GM19455 (cell line): ENCODE measurements around the gene TRAF2.
A peak's percentile ranks its signal among the peaks of the same experiment; 100 is the strongest.
"Not testable (repeated sequence)": the region's sequence is repeated elsewhere in the genome, so short reads cannot be mapped to it uniquely, and the experiment has no call there.

Experiments used
- ATAC-seq: cut with Tn5 transposase; IDR thresholded peaks from one replicate; pipeline ENCODE4 v1.9.1; 2021; ENCODE audit not compliant: unreplicated experiment

The TRAF2 gene

GRCh38 chr9:136882109-136882946 lies 4.0 kb upstream of the TRAF2 start:
- no peak for ATAC-seq

DNA sequence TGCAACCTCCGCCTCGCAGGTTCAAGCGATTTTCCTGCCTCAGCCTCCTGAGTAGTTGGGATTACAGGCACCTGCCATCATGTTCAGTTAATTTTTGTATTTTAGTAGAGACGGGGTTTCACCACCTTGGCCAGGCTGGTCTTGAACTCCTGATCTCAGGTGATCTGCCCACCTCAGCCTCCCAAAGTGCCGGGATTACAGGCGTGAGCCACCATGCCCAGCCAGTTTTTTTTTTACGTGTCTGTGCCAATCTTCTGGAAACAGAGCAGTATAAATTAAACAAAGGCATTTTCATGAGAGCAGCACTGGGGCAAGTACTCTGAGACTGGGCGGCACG lies 3.4 kb upstream of the TRAF2 start:
- not testable (repeated sequence) for ATAC-seq

GRCh38 chr9:136883670-136884069 lies 2.6 kb upstream of the TRAF2 start:
- not testable (repeated sequence) for ATAC-seq

- ATAC-seq, result peak; percentile 24
Observed at GRCh38 chr9:136886610-136887597, 588 bp downstream of the TRAF2 start.

DNA sequence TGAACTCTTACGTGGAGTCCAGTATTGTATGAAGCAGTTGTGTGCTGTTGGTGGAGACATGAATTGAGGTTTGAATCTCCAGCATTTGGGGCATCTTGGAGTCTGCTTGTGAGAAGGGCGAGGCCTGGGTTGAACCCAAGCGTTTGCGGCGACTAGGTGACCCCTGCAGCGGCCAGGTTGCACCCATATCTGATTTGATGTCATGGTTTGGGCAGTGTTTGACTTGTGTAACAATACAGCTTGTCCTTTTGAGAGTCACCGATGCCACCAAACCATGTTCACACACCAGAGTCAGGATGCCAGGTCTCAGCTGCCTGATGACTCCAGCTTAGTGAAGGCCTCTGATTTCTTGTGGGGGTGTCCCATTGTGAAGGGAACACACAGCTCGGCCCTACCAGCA lies 2.1 kb downstream of the TRAF2 start:
- no peak for ATAC-seq

GRCh38 chr9:136889858-136890257 lies 3.5 kb downstream of the TRAF2 start:
- no peak for ATAC-seq

- no peak for ATAC-seq
Observed at GRCh38 chr9:136890661-136891060, 4.3 kb downstream of the TRAF2 start.

GRCh38 chr9:136896027-136896426 lies 9.7 kb downstream of the TRAF2 start:
- no peak for ATAC-seq

DNA sequence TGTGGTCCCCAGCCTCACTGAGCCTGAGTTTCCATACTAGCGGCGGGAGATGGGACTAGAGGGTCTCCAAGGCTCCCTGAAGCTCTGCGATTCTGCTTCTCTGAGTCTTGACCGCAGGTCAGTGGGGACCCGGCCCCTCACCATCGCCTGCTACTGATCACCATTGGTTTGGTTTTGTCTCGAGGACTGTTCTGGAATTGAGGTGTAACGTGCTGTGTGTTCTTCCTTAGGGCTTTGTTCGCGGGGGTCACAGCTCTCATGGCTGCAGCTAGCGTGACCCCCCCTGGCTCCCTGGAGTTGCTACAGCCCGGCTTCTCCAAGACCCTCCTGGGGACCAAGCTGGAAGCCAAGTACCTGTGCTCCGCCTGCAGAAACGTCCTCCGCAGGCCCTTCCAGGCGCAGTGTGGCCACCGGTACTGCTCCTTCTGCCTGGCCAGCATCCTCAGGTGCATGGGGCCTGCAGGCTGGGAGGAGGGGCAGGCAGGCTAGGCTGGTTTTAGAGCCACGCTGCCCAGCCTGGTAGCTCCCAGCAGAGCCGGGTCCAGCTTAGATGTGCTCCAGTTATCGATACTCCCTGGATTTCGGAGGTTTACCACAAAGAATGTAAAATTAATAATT lies 12.3 kb downstream of the TRAF2 start:
- ATAC-seq, result no peak

- no peak for ATAC-seq
Observed at GRCh38 chr9:136899196-136899595, 12.9 kb downstream of the TRAF2 start.

DNA sequence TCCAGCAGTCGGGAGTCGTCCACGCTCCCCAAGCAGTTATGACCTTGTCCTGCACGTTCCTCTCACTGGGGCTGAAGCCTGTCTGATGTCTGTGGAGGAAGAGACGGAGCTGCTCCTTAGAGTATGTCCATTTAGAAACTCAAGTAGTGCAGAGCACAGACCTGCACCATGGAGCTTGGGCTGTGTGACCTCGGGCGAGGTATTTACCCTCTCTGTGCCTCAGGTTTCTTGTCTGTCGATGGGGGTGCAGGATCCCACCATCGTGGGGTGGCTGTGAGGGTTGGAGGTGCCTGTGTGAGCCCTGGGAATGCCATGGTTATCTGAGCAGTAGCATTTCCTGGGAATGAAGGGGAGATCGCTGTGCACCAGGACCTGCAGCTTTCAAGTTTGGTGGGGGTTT lies 14.2 kb downstream of the TRAF2 start:
- ATAC-seq, result no peak

- ATAC-seq, result no peak
Observed at GRCh38 chr9:136900988-136901515, 14.7 kb downstream of the TRAF2 start.

DNA sequence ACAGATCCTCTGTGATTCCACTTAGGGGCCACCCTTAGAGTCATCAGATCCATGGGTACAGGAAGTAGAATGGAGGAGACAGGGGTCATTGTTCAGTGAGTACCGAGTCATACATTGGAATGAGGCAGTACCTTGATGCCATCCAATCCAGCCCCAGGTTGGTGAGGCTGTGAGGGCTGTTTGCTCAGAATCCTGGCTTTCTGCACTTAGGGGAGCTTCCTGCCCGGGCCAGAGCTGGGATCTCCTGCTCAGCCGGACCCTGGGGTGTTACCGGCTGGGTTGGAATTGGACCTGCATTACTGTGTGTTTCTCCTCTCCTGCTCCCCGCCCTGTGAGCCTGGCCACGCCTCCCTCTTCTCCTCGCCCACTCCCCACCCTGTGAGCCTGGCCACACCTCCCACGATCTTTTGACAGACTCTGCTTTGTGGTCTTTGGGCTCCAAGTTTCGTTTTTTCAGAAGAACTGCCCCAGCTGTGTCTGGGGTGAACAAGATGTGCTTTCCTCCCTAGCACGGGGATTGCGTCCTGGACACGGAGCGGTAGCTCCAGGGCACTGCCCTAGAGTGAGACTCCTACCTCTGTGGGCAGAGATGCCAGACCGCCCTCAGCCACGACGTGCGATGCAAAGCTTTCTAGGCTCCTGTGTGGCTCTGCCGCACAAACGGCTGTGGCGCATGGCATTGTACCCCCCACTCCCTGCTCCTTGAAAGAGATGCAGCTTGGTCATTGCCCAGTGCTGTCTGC lies 15.4 kb downstream of the TRAF2 start:
- ATAC-seq, result peak; percentile 51

- peak; percentile 51 for ATAC-seq
Observed at GRCh38 chr9:136902259-136902821, 16.0 kb downstream of the TRAF2 start.

DNA sequence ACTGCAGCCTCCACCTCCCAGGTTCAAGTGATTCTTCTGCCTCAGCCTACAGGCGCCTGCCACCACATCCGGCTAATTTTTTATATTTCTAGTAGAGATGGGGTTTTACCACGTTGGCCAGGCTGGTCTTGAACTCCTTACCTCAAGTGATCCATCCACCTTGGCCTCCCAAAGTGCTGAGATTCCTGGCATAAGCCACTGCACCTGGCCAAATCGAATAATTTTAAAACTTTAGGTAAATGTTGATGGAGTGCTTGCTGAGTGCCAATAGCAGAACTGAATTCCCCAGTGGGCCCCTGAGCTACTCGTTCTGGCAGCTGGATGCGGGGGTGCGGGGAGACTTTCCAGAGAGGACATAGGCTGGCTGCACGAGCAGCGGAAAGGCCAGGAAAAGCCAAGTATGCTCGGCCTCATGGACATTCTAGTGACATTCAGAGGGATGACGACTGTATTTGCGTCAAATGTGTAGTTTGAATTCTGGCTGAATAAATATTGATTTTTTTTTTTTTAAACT lies 16.8 kb downstream of the TRAF2 start:
- ATAC-seq, result no peak

DNA sequence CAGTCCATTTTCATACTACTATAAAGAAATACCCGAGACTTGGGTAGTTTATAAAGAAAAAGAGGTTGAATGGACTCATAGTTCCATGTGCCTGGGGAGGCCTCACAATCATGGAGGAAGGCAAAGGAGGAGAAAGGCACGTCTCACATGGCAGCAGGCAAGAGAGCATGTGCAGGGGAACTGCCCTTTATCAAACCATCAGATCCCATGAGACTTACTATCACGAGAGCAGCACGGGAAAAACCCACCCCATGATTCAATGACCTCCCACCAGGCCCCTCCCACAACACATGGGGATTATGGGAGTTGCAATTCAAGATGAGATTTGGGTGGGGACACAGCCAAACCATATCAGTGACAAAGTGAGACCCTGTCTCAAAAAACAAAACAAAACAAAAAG lies 19.9 kb downstream of the TRAF2 start:
- no peak for ATAC-seq

DNA sequence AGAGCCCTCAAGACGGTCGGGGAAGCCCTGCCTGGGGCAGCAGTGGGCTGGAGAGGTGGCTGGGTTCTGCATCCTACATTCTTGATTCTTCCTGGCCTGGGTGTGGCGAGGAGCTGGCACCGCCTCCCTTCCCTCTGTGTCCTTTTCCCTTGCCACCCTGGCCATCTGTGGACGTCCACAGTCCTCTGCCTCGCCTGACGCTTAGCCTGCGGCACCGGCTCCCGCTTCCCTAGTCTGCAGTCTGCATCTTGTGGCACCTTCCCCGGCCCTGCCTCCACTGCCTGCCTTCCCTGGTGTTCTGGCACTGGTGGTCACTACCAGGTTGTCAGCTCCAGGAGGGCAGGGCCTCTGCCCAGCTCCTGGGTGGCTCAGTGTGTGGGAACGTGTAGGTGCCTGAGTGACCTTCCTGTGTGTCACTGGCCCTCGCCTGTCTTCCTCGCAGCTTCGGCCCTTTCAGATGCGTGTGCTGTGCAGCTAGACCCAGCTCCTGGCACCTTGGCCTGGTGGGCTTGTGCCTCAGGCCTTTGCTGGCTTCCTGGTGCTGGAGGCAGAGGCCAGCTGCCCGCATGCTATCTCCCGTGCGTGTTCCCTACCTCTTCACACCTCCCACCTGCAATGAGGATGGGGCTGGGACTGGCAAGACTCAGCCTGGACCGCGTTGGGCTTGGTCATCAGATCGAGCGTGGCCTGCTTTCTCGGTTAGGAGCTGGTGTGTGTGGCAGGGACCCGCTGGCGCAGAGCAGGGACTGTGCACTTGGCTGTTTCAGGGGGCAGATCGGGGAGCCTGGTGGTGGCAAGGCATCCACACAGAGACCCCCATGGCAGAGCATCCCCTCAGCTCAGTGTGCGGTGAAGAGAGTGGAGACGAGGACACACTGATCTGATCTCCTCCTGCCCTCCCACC lies 20.9 kb downstream of the TRAF2 start:
- no peak for ATAC-seq

DNA sequence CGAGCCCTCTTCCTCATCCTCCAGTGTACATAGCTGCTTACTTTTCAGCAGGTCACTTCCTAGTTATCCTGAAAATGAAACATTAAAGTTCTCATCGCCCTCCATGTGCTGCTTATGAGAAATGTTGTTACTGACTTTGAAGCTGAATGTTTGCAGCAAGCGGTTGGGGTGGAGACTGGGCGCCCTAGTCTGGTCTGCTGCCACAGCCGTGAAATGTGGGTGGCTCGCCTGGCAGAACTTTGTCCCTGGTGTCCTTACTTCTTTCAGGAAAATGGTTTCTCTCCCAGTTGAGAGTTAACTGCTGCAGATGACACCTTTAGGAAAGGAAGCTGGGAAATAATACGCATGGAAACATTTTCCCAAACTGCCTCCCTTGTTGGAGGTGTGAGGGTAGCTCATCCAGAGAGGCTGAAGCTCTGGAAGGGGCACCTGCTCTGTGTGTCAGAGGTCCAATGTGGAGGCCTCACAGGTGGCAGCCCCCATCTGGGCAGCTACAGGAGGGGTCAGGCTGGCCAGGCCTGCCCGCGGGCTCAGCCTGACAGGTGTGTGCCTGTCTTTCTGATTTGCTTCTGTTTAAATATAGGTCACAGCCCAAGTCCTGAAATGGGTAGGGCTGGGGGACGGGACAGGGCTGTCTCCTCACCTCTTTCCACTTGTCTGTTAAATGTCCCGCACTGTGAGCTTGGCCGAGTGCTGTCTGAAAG lies 24.0 kb downstream of the TRAF2 start:
- no peak for ATAC-seq
